ENCODE results near the gene UNC119. TPM values are rescaled to one million over a fixed set of nuclear protein-coding genes. Genes with fewer than 3 reads are reported as not detected.

UNC119 gene
- total RNA-seq, 1 donor from 2014 or later = 26.2 TPM

GRCh38 chr17:28499364-28499664, 53.1 kb downstream of the UNC119 start:
- no peak for DNase-seq (ENCODE audit: low spot score)

- DNase-seq (ENCODE audit: low spot score) = peak; percentile 35
Measured at GRCh38 chr17:28498652-28499363, 53.6 kb downstream of the UNC119 start.

GRCh38 chr17:28497931-28498330, 54.5 kb downstream of the UNC119 start:
- no peak for DNase-seq (ENCODE audit: low spot score)

Other genes with a start within 250 kb of the UNC119 start
- gene TMEM97, start 233.4 kb downstream of the UNC119 start, total RNA-seq (ENCODE audit: insufficient read depth, low replicate concordance) = 20.9 TPM
- gene IFT20, start 217.2 kb downstream of the UNC119 start, total RNA-seq (ENCODE audit: insufficient read depth, low replicate concordance) = 85.0 TPM
- 36.8 TPM for gene TNFAIP1, start 216.9 kb downstream of the UNC119 start, total RNA-seq (ENCODE audit: insufficient read depth, low replicate concordance)
- gene POLDIP2, start 195.1 kb downstream of the UNC119 start, total RNA-seq (ENCODE audit: insufficient read depth, low replicate concordance) = 27.2 TPM
- gene SEBOX, start 187.4 kb downstream of the UNC119 start, total RNA-seq (ENCODE audit: insufficient read depth, low replicate concordance) = not detected
- 8.7 TPM for gene VTN, start 182.3 kb downstream of the UNC119 start, total RNA-seq (ENCODE audit: insufficient read depth, low replicate concordance)
- 9.4 TPM for gene SARM1, start 180.9 kb downstream of the UNC119 start, total RNA-seq (ENCODE audit: insufficient read depth, low replicate concordance)
- gene SLC46A1, start 146.4 kb downstream of the UNC119 start, total RNA-seq (ENCODE audit: insufficient read depth, low replicate concordance) = 7.7 TPM
- gene SLC13A2, start 79.0 kb downstream of the UNC119 start, total RNA-seq (ENCODE audit: insufficient read depth, low replicate concordance) = 0.72 TPM
- not detected for gene FOXN1, start 46.3 kb downstream of the UNC119 start, total RNA-seq (ENCODE audit: insufficient read depth, low replicate concordance)
- gene PIGS, start 18.9 kb upstream of the UNC119 start, total RNA-seq (ENCODE audit: insufficient read depth, low replicate concordance) = 14.2 TPM
- gene ALDOC, start 24.3 kb upstream of the UNC119 start, total RNA-seq (ENCODE audit: insufficient read depth, low replicate concordance) = 26.2 TPM
- 18.8 TPM for gene SPAG5, start 46.4 kb upstream of the UNC119 start, total RNA-seq (ENCODE audit: insufficient read depth, low replicate concordance)
- 15.2 TPM for gene RSKR, start 61.6 kb upstream of the UNC119 start, total RNA-seq (ENCODE audit: insufficient read depth, low replicate concordance)
- 63.3 TPM for gene BLTP2, start 92.5 kb upstream of the UNC119 start, total RNA-seq (ENCODE audit: insufficient read depth, low replicate concordance)
- gene SDF2, start 109.3 kb upstream of the UNC119 start, total RNA-seq (ENCODE audit: insufficient read depth, low replicate concordance) = 44.8 TPM
- gene SUPT6H, start 109.6 kb upstream of the UNC119 start, total RNA-seq (ENCODE audit: insufficient read depth, low replicate concordance) = 40.4 TPM
- 18.1 TPM for gene PROCA1, start 159.3 kb upstream of the UNC119 start, total RNA-seq (ENCODE audit: insufficient read depth, low replicate concordance)
- gene RAB34, start 165.2 kb upstream of the UNC119 start, total RNA-seq (ENCODE audit: insufficient read depth, low replicate concordance) = 149 TPM
- gene RPL23A, start 167.4 kb upstream of the UNC119 start, total RNA-seq (ENCODE audit: insufficient read depth, low replicate concordance) = 698 TPM
- 5.1 TPM for gene TLCD1, start 173.6 kb upstream of the UNC119 start, total RNA-seq (ENCODE audit: insufficient read depth, low replicate concordance)
- gene NEK8, start 176.2 kb upstream of the UNC119 start, total RNA-seq (ENCODE audit: insufficient read depth, low replicate concordance) = 0.24 TPM
- gene TRAF4, start 191.4 kb upstream of the UNC119 start, total RNA-seq (ENCODE audit: insufficient read depth, low replicate concordance) = 15.2 TPM